ENCODE data around the gene TRMT5. TPM values are rescaled to one million over a fixed set of nuclear protein-coding genes. Genes with fewer than 3 reads are reported as not detected.

TRMT5 gene
- polyA plus RNA-seq, 1 of the 3 experiments (the other 2 are of a cell fraction) = 4.0 TPM

- TF ChIP-seq NRF1 (IDR thresholded peaks at IDR 0.05; ENCODE audit: low read depth, low read length) (no peak), USF2 (IDR thresholded peaks at IDR 0.05; ENCODE audit: borderline replicate concordance, low read depth, low read length) (no peak), SIN3A (IDR thresholded peaks at IDR 0.05; ENCODE audit: borderline replicate concordance, low read depth, low read length) (no peak)
- TF ChIP-seq, protein P1, sequence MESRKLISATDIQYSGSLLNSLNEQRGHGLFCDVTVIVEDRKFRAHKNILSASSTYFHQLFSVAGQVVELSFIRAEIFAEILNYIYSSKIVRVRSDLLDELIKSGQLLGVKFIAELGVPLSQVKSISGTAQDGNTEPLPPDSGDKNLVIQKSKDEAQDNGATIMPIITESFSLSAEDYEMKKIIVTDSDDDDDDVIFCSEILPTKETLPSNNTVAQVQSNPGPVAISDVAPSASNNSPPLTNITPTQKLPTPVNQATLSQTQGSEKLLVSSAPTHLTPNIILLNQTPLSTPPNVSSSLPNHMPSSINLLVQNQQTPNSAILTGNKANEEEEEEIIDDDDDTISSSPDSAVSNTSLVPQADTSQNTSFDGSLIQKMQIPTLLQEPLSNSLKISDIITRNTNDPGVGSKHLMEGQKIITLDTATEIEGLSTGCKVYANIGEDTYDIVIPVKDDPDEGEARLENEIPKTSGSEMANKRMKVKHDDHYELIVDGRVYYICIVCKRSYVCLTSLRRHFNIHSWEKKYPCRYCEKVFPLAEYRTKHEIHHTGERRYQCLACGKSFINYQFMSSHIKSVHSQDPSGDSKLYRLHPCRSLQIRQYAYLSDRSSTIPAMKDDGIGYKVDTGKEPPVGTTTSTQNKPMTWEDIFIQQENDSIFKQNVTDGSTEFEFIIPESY (IDR thresholded peaks at IDR 0.05; ENCODE audit: borderline replicate concordance, low read depth) = no peak
Observed at GRCh38 chr14:60999536-60999935, 18.7 kb upstream of the TRMT5 start (continued).

- Histone ChIP-seq H3K9ac (no peak overlapping the region), H3K9me2 (no peaks in the 10 kb centered on the region), H2AFZ (ENCODE audit: low read depth) (no peak overlapping the region), H3K27me3 (ENCODE audit: insufficient read depth) (no peaks in the 10 kb centered on the region), H3F3A (replicated peaks; ENCODE audit: insufficient read depth) (no peaks in the 10 kb centered on the region), H3K27ac (ENCODE audit: low read depth in 2 of 2, low read length in 1 of 2) (no peak overlapping the region), H3K4me3 (ENCODE audit: low read depth in 2 of 2, low read length in 1 of 2) (no peak overlapping the region), H3K9me3 (no peaks in the 10 kb centered on the region), H3K79me2 (ENCODE audit: insufficient read depth) (no peaks in the 10 kb centered on the region), H3K4me1 (ENCODE audit: control insufficient read depth in 1 of 2, insufficient read depth in 2 of 2, low read depth in 1 of 2, low read length in 1 of 2) (no peaks in the 10 kb centered on the region), H4K20me1 (ENCODE audit: insufficient read depth) (no peaks in the 10 kb centered on the region), H3K4me2 (no peak overlapping the region), H3K36me3 (replicated peaks in 1 of 2; ENCODE audit: control insufficient read depth in 1 of 2, insufficient read depth in 2 of 2, low read length in 1 of 2) (peaks cover 9 to 23% of the 10 kb centered on the region in 2 experiments)
- TF ChIP-seq FOXJ3 (CRISPR knock-in tag; IDR thresholded peaks at IDR 0.05) (no peak), FOXM1 (IDR thresholded peaks at IDR 0.05; ENCODE audit: low read depth) (no peak), USF1 (IDR thresholded peaks at IDR 0.05; ENCODE audit: borderline replicate concordance, low read depth) (no peak), TEAD4 (IDR thresholded peaks at IDR 0.05; ENCODE audit: borderline replicate concordance, insufficient read depth) (no peak), GABPA (IDR thresholded peaks at IDR 0.05; ENCODE audit: low read depth) (no peak), CHD2 (IDR thresholded peaks at IDR 0.05; ENCODE audit: low read length, partially characterized antibody) (no peak), POLR2AphosphoS5 (IDR thresholded peaks at IDR 0.05; ENCODE audit: low read depth, low read length) (no peak), EZH2phosphoT487 (IDR thresholded peaks at IDR 0.05; ENCODE audit: borderline replicate concordance, low read depth) (no peak)
- CTCF ChIA-PET = interaction anchor here (1.4 to 2.3 kb wide), 2 partner anchors 254 to 374 kb away, joined by 3 to 6 read pairs; no protein-coding TSS in a partner anchor
- 93% methylated on average over 9 of the region's 9 CpGs for WGBS (ENCODE audit: low lambda C conversion rate)
- POLR2A ChIA-PET = no interaction called here
- DNase-seq = no peak
Observed at GRCh38 chr14:60998617-60999016, 17.7 kb upstream of the TRMT5 start.

DNA sequence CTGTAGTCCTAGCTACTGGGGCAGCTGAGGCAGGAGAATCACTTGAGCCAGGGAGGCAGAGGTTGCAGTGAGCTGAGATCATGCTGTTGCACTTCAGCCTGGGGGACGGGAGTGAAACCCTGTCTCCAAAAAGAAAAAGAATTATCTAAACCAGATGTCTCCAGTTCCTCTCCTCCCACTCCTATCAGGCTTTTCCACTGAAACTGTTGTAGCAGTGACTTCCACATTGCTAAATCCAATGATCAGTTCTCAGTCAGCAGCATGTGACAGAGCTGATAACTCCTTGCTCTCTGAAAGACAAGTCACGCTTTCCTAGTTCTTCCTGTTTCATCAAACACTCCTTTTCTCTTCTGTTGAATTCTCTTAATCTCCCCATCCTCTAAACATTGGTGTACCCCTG is 8.7 kb upstream of the TRMT5 start:
- Histone ChIP-seq H3K36me3 (replicated peaks in 1 of 2; ENCODE audit: control insufficient read depth in 1 of 2, insufficient read depth in 2 of 2, low read length in 1 of 2) (peaks cover 57 to 64% of the 10 kb centered on the region in 2 experiments), H3F3A (replicated peaks; ENCODE audit: insufficient read depth) (no peaks in the 10 kb centered on the region), H3K4me1 (ENCODE audit: control insufficient read depth in 1 of 2, insufficient read depth in 2 of 2, low read depth in 1 of 2, low read length in 1 of 2) (peaks cover 0 to 5% of the 10 kb centered on the region in 2 experiments; a peak in 1 of 4 replicates), H3K4me2 (no peak overlapping the region), H3K4me3 (ENCODE audit: low read depth in 2 of 2, low read length in 1 of 2) (no peak overlapping the region), H4K20me1 (ENCODE audit: insufficient read depth) (no peaks in the 10 kb centered on the region), H3K79me2 (ENCODE audit: insufficient read depth) (peaks cover 6% of the 10 kb centered on the region), H3K9ac (no peak overlapping the region), H3K27ac (ENCODE audit: low read depth in 2 of 2, low read length in 1 of 2) (no peak overlapping the region), H3K9me3 (no peaks in the 10 kb centered on the region), H3K27me3 (ENCODE audit: insufficient read depth) (no peaks in the 10 kb centered on the region), H2AFZ (ENCODE audit: low read depth) (no peak overlapping the region), H3K9me2 (no peaks in the 10 kb centered on the region)
- WGBS (ENCODE audit: low lambda C conversion rate) = 96% methylated on average over 2 of the region's 2 CpGs
- ChIA-PET POLR2A (no interaction called here), CTCF (no interaction called here)
- TF ChIP-seq USF1 (IDR thresholded peaks at IDR 0.05; ENCODE audit: borderline replicate concordance, low read depth) (no peak), MXI1 (IDR thresholded peaks at IDR 0.05; ENCODE audit: low read depth, low read length) (no peak), USF2 (IDR thresholded peaks at IDR 0.05; ENCODE audit: borderline replicate concordance, low read depth, low read length) (no peak), RCOR1 (IDR thresholded peaks at IDR 0.05; ENCODE audit: low read length) (no peak), TEAD4 (IDR thresholded peaks at IDR 0.05; ENCODE audit: borderline replicate concordance, insufficient read depth) (no peak), FOXM1 (IDR thresholded peaks at IDR 0.05; ENCODE audit: low read depth) (no peak), RAD21 (IDR thresholded peaks at IDR 0.05; ENCODE audit: low read length) (no peak), PBX3 (IDR thresholded peaks at IDR 0.05) (no peak)
- no peak for DNase-seq

Measured in SK-N-SH (cell line).